CD4-positive, alpha-beta T cell (primary cell): Measurements from ENCODE around the gene LILRB1. TPM values are rescaled to one million over a fixed set of nuclear protein-coding genes. Genes with fewer than 3 reads are reported as not detected.
"Not testable (repeated sequence)": the region's sequence is repeated elsewhere in the genome, so short reads cannot be mapped to it uniquely, and the experiment has no call there.

Experiments used
- ATAC-seq: fragments of 200-7000 bp; cut with Tn5 transposase; one replicate; pipeline ENCODE4 v1.10.0; 2022; ENCODE audit warnings: mild to moderate bottlenecking; ENCODE audit not compliant: poor library complexity
- CTCF ChIA-PET: fragments of 350-600 bp; sonication (Branson Sonifier 250); formaldehyde crosslinking; loops from one replicate; lab custom pipeline; 2021; ENCODE audit warnings: antibody characterized with exemption, inconsistent platforms; lab: Charles Lee
- POLR2A ChIA-PET: fragments of 350-600 bp; sonication (Branson Sonifier 250); formaldehyde crosslinking; loops from one replicate; lab custom pipeline; 2021; ENCODE audit warnings: antibody characterized with exemption, inconsistent platforms; lab: Charles Lee
- DNase-seq, 14 experiments: peaks; one replicate each; pipeline ENCODE4 v3.0.0-alpha.2; 2013 to 2020; ENCODE audit warnings: mixed read lengths in 2 of 14
- H3K27ac ChIP-seq, 2 donors: one replicate each; pipeline versions ENCODE4 v1.5.1 to v1.7.0; 2013; ENCODE audit warnings: low read length in 2 of 2, low read depth in 1 of 2, mild to moderate bottlenecking in 1 of 2
- H3K27me3 ChIP-seq, 2 experiments: 1 replicate in 1 of 2; 2 replicates in 1 of 2; pipeline versions ENCODE4 v1.6.1 to v1.7.0; 2013; ENCODE audit warnings: low read length in 2 of 2, control low read depth in 1 of 2, mild to moderate bottlenecking in 1 of 2, moderate library complexity in 1 of 2; ENCODE audit not compliant: insufficient read depth in 2 of 2, control insufficient read depth in 1 of 2
- H3K36me3 ChIP-seq: one replicate; pipeline ENCODE4 v1.6.1; 2013; ENCODE audit warnings: low read length, control low read depth; ENCODE audit not compliant: insufficient read depth
- H3K4me1 ChIP-seq: one replicate; pipeline ENCODE4 v1.6.1; 2013; ENCODE audit warnings: low read length, control low read depth; ENCODE audit not compliant: insufficient read depth
- H3K4me3 ChIP-seq: one replicate; pipeline ENCODE4 v1.5.1; 2013; ENCODE audit warnings: mild to moderate bottlenecking, low read length, moderate library complexity
- H3K9me3 ChIP-seq, 2 experiments: 1 replicate in 1 of 2; 2 replicates in 1 of 2; pipeline versions ENCODE4 v1.6.1 to v1.7.0; 2013; ENCODE audit warnings: low read length in 2 of 2, mild to moderate bottlenecking in 2 of 2, control low read depth in 1 of 2, moderate library complexity in 1 of 2; ENCODE audit not compliant: control insufficient read depth in 1 of 2, insufficient read depth in 1 of 2
- H3K27ac Mint-ChIP-seq: one replicate; pipeline ENCODE4 v1.8.0; 2020; ENCODE audit warnings: mixed read lengths
- H3K27me3 Mint-ChIP-seq: one replicate; pipeline ENCODE4 v1.8.0; 2021; ENCODE audit warnings: mixed read lengths
- H3K36me3 Mint-ChIP-seq: one replicate; pipeline ENCODE4 v1.8.0; 2021; ENCODE audit warnings: low read depth, mixed read lengths
- H3K4me1 Mint-ChIP-seq: one replicate; pipeline ENCODE4 v1.8.0; 2021; ENCODE audit warnings: low read depth, mixed read lengths
- H3K4me3 Mint-ChIP-seq: one replicate; pipeline ENCODE4 v1.8.0; 2020; ENCODE audit warnings: mild to moderate bottlenecking, mixed read lengths
- H3K9me3 Mint-ChIP-seq: one replicate; pipeline ENCODE4 v1.8.0; 2020; ENCODE audit warnings: mixed read lengths
- intact Hi-C, 2 experiments: fragments of 100-400 bp; cut with DNase I in 1 of 2; cut with micrococcal nuclease in 1 of 2; formaldehyde crosslinking; loops; one replicate each; pipeline versions ENCODE4 v1.15.1 to v1.9.0; 2023 to 2025; cut with DNase I, micrococcal nuclease
- total RNA-seq, 174 experiments: library from RNA in 2 of 174; stranded (reverse) in 2 of 174; gene quantifications; one replicate each; pipeline ENCODE4 v1.2.3 and lab custom pipeline; 2021 to 2026
- TF ChIP-seq, protein P1 (sequence below): fragments of 200-600 bp; IDR thresholded peaks from one replicate; pipeline ENCODE4 v1.8.0; 2022; ENCODE audit warnings: antibody characterized with exemption, mild to moderate bottlenecking

LILRB1 gene
- total RNA-seq, 2 experiments from 2014 or later: 0.22 to 0.38 TPM

DNA sequence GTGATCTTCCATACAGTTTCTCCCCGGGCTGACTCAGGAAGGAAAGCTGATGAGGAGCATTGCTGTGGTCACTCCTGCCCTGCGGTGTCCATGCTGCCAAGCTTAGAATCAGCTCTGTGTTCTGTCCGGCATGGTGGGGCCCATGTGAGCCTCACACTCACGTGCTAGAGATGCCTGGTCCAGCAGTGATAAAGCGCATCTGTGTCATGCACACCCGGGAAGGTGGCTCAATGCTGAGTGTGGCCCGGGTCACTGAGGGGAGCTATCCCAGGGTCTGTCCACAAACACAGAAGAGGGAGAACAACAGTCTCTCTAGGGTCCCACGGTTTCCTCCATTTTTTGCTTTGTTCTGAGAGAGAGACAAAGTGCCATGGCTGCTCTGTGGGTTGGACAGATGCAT is 3.5 kb upstream of the LILRB1 start:
- H3K36me3 Mint-ChIP-seq: no peaks in the 10 kb centered on the region
- ATAC-seq (no peak), DNase-seq (no peak)
- ChIA-PET CTCF (no interaction called here), POLR2A (no interaction called here)
- peaks cover 0 to 4% of the 10 kb centered on the region in 2 experiments for H3K9me3 ChIP-seq
- TF ChIP-seq, protein P1, sequence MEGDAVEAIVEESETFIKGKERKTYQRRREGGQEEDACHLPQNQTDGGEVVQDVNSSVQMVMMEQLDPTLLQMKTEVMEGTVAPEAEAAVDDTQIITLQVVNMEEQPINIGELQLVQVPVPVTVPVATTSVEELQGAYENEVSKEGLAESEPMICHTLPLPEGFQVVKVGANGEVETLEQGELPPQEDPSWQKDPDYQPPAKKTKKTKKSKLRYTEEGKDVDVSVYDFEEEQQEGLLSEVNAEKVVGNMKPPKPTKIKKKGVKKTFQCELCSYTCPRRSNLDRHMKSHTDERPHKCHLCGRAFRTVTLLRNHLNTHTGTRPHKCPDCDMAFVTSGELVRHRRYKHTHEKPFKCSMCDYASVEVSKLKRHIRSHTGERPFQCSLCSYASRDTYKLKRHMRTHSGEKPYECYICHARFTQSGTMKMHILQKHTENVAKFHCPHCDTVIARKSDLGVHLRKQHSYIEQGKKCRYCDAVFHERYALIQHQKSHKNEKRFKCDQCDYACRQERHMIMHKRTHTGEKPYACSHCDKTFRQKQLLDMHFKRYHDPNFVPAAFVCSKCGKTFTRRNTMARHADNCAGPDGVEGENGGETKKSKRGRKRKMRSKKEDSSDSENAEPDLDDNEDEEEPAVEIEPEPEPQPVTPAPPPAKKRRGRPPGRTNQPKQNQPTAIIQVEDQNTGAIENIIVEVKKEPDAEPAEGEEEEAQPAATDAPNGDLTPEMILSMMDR: no peak
- intact Hi-C loops: no loop called here
- no peak overlapping the region for H3K4me3 Mint-ChIP-seq
- H3K4me3 ChIP-seq: no peak overlapping the region
- H3K27ac ChIP-seq: no peak overlapping the region
- H3K36me3 ChIP-seq: no peaks in the 10 kb centered on the region
- no peaks in the 10 kb centered on the region for H3K4me1 Mint-ChIP-seq
- peaks cover 4% of the 10 kb centered on the region for H3K4me1 ChIP-seq
- no peaks in the 10 kb centered on the region for H3K9me3 Mint-ChIP-seq
- H3K27ac Mint-ChIP-seq: no peak overlapping the region
- H3K27me3 ChIP-seq: peaks cover 10 to 15% of the 10 kb centered on the region in 2 experiments
- peaks cover 50% of the 10 kb centered on the region for H3K27me3 Mint-ChIP-seq

DNA sequence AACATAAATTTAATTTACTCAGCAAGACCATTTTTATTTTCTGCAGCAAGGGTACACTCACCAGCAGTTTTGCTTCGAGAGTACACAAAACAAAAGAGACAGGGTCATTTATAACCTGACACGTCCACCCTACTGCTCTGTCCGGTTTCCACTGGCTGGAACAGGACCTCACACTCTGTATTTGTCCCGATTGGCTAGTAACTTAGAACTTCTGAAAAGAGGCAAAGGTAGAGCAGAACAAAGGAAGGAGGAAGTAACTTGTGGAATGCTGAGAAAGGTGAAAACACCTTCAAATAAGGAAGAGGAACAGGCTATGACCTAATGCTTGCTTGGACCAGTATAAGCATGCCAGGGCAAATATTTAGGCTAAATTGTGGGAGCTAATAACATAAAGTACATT is 2.4 kb upstream of the LILRB1 start:
- H3K4me1 Mint-ChIP-seq, H3K4me3 ChIP-seq, H3K4me3 Mint-ChIP-seq, H3K27ac Mint-ChIP-seq, POLR2A ChIA-PET, DNase-seq, ATAC-seq, H3K9me3 ChIP-seq, intact Hi-C loops, H3K36me3 Mint-ChIP-seq, CTCF ChIA-PET, H3K4me1 ChIP-seq, H3K9me3 Mint-ChIP-seq, H3K27ac ChIP-seq, H3K36me3 ChIP-seq: not testable (repeated sequence)
- peaks cover 57% of the 10 kb centered on the region for H3K27me3 Mint-ChIP-seq
- peaks cover 12 to 15% of the 10 kb centered on the region in 2 experiments for H3K27me3 ChIP-seq

DNA sequence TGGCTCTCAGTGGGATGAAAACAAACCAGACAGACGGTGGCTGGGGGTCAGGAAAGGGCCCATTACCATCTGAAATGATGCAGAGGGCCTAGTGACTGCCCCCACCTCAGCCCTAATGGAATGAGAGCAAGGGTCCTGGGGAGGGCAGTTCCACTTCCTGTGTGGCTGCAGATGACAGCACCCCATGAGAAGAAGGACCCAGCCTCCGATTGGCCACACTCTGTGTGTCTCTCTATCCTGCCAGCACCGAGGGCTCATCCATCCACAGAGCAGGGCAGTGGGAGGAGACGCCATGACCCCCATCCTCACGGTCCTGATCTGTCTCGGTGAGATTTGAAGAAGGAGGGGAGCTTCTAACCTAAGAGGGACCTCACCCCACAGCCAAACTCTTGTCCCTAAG is 498 bp downstream of the LILRB1 start:
- no peak overlapping the region for H3K27ac ChIP-seq
- TF ChIP-seq, protein P1: no peak
- no peaks in the 10 kb centered on the region for H3K36me3 ChIP-seq
- CTCF ChIA-PET: no interaction called here
- POLR2A ChIA-PET: no interaction called here
- ATAC-seq: no peak
- no peak for DNase-seq
- H3K4me1 ChIP-seq: no peaks in the 10 kb centered on the region
- Mint-ChIP-seq H3K4me3 (no peak overlapping the region), H3K27ac (no peak overlapping the region), H3K27me3 (peaks cover 55% of the 10 kb centered on the region), H3K4me1 (no peaks in the 10 kb centered on the region), H3K36me3 (no peaks in the 10 kb centered on the region), H3K9me3 (no peaks in the 10 kb centered on the region)
- peaks cover 12 to 15% of the 10 kb centered on the region in 2 experiments for H3K27me3 ChIP-seq
- peaks cover 0 to 6% of the 10 kb centered on the region in 2 experiments for H3K9me3 ChIP-seq
- peak overlapping the region; percentile 13 for H3K4me3 ChIP-seq
- intact Hi-C loops: loop anchor here in 1 of 2 experiments (5.0 kb wide), 1 partner anchor 333 kb away; no protein-coding TSS in a partner anchor

DNA sequence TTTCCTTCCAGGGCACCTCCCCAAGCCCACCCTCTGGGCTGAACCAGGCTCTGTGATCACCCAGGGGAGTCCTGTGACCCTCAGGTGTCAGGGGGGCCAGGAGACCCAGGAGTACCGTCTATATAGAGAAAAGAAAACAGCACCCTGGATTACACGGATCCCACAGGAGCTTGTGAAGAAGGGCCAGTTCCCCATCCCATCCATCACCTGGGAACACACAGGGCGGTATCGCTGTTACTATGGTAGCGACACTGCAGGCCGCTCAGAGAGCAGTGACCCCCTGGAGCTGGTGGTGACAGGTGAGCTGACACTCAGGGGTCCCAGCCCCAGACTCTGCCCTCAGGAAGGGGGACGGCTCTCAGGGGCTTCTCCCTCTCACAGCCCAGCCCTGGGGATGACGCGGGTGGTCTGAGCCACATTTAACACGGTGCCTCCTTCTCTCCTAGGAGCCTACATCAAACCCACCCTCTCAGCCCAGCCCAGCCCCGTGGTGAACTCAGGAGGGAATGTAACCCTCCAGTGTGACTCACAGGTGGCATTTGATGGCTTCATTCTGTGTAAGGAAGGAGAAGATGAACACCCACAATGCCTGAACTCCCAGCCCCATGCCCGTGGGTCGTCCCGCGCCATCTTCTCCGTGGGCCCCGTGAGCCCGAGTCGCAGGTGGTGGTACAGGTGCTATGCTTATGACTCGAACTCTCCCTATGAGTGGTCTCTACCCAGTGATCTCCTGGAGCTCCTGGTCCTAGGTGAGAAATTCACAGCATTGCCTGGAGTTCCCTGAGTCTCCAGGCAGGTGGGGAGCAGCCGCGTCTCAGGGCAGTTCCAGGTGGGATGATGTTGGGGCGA is 1.4 kb downstream of the LILRB1 start:
- CTCF ChIA-PET, ATAC-seq, POLR2A ChIA-PET, H3K4me3 Mint-ChIP-seq, H3K36me3 Mint-ChIP-seq, H3K4me3 ChIP-seq, H3K9me3 Mint-ChIP-seq, DNase-seq, H3K36me3 ChIP-seq, H3K27ac Mint-ChIP-seq, H3K9me3 ChIP-seq, H3K4me1 Mint-ChIP-seq, H3K4me1 ChIP-seq, H3K27ac ChIP-seq: not testable (repeated sequence)
- H3K27me3 ChIP-seq: peaks cover 10 to 15% of the 10 kb centered on the region in 2 experiments
- H3K27me3 Mint-ChIP-seq: peaks cover 46% of the 10 kb centered on the region
- intact Hi-C loops: loop anchor here in 1 of 2 experiments (5.0 kb wide), 1 partner anchor 334 kb away; no protein-coding TSS in a partner anchor

- H3K9me3 Mint-ChIP-seq, H3K4me3 ChIP-seq, DNase-seq, H3K4me1 ChIP-seq, H3K4me3 Mint-ChIP-seq, POLR2A ChIA-PET, ATAC-seq, H3K4me1 Mint-ChIP-seq, H3K27me3 ChIP-seq, H3K36me3 ChIP-seq, H3K27ac Mint-ChIP-seq, H3K36me3 Mint-ChIP-seq, H3K27ac ChIP-seq, H3K9me3 ChIP-seq, CTCF ChIA-PET: not testable (repeated sequence)
- intact Hi-C loops: loop anchor here in 1 of 2 experiments (5.0 kb wide), 1 partner anchor 335 kb away; no protein-coding TSS in a partner anchor
- H3K27me3 Mint-ChIP-seq: peaks cover 42% of the 10 kb centered on the region
Observed at GRCh38 chr19:54632517-54632916, 2.2 kb downstream of the LILRB1 start.
